GM12878 (cell line): Measurements from ENCODE around the gene SYF2. TPM values are rescaled to one million over a fixed set of nuclear protein-coding genes. Genes with fewer than 3 reads are reported as not detected.
"Not testable (repeated sequence)": the region's sequence is repeated elsewhere in the genome, so short reads cannot be mapped to it uniquely, and the experiment has no call there.

Experiments
- ATAC-seq: fragments of 200-7000 bp; cut with Tn5 transposase; 3 replicates; pipeline ENCODE4 v1.9.1; 2020; ENCODE audit warnings: mild to moderate bottlenecking, moderate library complexity
- BruUV-seq: library from RNA; stranded (reverse); fragments of 400-500 nt; replicated peaks from 2 replicates; lab custom pipeline; 2021; lab: Mats Ljungman, UMichigan
- CTCF ChIA-PET: fragments of 300-600 bp; sonication (Branson Sonifier 250); formaldehyde crosslinking; extraction: SDS; loops from one replicate; lab custom pipeline; 2021; ENCODE audit warnings: inconsistent platforms; lab: Yijun Ruan, JAX
- POLR2A ChIA-PET: fragments of 350-600 bp; formaldehyde crosslinking; extraction: SDS; loops from one replicate; lab custom pipeline; 2021; ENCODE audit warnings: inconsistent platforms; lab: Charles Lee
- RAD21 ChIA-PET: fragments of 300-600 bp; sonication (Branson Sonifier 250); formaldehyde crosslinking; loops from one replicate; lab custom pipeline; 2023; ENCODE audit warnings: antibody characterized with exemption; ENCODE audit not compliant: unreplicated experiment; lab: Charles Lee
- SMC1A ChIA-PET: fragments of 300-600 bp; sonication (Branson Sonifier 250); formaldehyde crosslinking; loops from one replicate; lab custom pipeline; 2023; ENCODE audit not compliant: unreplicated experiment, uncharacterized antibody; lab: Charles Lee
- DNase-seq: peaks from one replicate; pipeline ENCODE4 v3.0.0-alpha.2; 2011; ENCODE audit warnings: low read depth, low spot score
- FAIRE-seq: peaks from 3 replicates; lab custom pipeline; 2011; peaks lifted over from hg19 to GRCh38; lab: Jason Lieb, UNC
- H2AFZ ChIP-seq: 2 replicates; pipeline ENCODE4 v1.6.0; 2011; ENCODE audit warnings: low read depth, low read length, control low read depth; ENCODE audit not compliant: control insufficient read depth
- H3K27ac ChIP-seq: 2 replicates; pipeline ENCODE4 v1.5.1; 2011; ENCODE audit warnings: control low read depth; ENCODE audit not compliant: control insufficient read depth, insufficient read depth
- H3K27me3 ChIP-seq, 2 experiments: replicated peaks in 1 of 2; 2 replicates each; pipeline versions ENCODE4 v1.6.0 to v1.6.1; 2011; ENCODE audit warnings: low read length in 1 of 2; ENCODE audit not compliant: control insufficient read depth in 2 of 2, insufficient read depth in 2 of 2
- H3K36me3 ChIP-seq, 2 experiments: 2 replicates each; pipeline ENCODE4 v1.5.1; 2011; ENCODE audit warnings: low read length in 1 of 2; ENCODE audit not compliant: control insufficient read depth in 2 of 2, insufficient read depth in 2 of 2
- H3K4me1 ChIP-seq: 2 replicates; pipeline ENCODE4 v1.6.1; 2011; ENCODE audit warnings: mild to moderate bottlenecking, low read length, moderate library complexity, mixed read lengths; ENCODE audit not compliant: control insufficient read depth, insufficient read depth
- H3K4me2 ChIP-seq: 2 replicates; pipeline ENCODE4 v1.6.0; 2011; ENCODE audit warnings: control low read depth; ENCODE audit not compliant: control insufficient read depth, insufficient read depth
- H3K4me3 ChIP-seq: fragments of 200-600 bp; sonication (generic); 2 replicates; pipeline ENCODE4 v1.5.1; 2016
- H3K79me2 ChIP-seq: 2 replicates; pipeline ENCODE4 v1.6.0; 2011; ENCODE audit warnings: low read length; ENCODE audit not compliant: control insufficient read depth, insufficient read depth
- H3K9ac ChIP-seq: 2 replicates; pipeline ENCODE4 v1.8.0; 2011; ENCODE audit warnings: low read length, control low read depth, mixed read lengths; ENCODE audit not compliant: control insufficient read depth, insufficient read depth
- H3K9me3 ChIP-seq: replicated peaks from 3 replicates; pipeline ENCODE4 v1.5.1; 2011; ENCODE audit warnings: mild to moderate bottlenecking, low read length; ENCODE audit not compliant: control insufficient read depth, insufficient read depth
- H4K20me1 ChIP-seq: 2 replicates; pipeline ENCODE4 v1.6.0; 2011; ENCODE audit not compliant: control insufficient read depth, insufficient read depth
- ELK1 ChIP-seq: IDR thresholded peaks from 2 replicates; pipeline ENCODE4 v1.6.1; 2012; ENCODE audit warnings: low read depth, low read length, improper control_type of control experiment
- ETV6 ChIP-seq, 2 experiments: fragments of 450-650 bp in 1 of 2; IDR thresholded peaks in 1 of 2; conservative IDR thresholded peaks in 1 of 2; 2 replicates each; pipeline ENCODE4 v1.6.1; 2014; ENCODE audit warnings: antibody characterized with exemption in 1 of 2, borderline replicate concordance in 1 of 2, low read depth in 1 of 2, mild to moderate bottlenecking in 1 of 2, moderate library complexity in 1 of 2
- FOXK2 ChIP-seq: fragments of 450-650 bp; IDR thresholded peaks from 2 replicates; pipeline ENCODE4 v1.6.1; 2017; ENCODE audit warnings: mild to moderate bottlenecking, moderate library complexity
- NFIC ChIP-seq: IDR thresholded peaks from 2 replicates; pipeline ENCODE4 v1.6.1; 2012; ENCODE audit warnings: low read depth, mild to moderate bottlenecking, inconsistent platforms, low read length, moderate library complexity
- POLR2AphosphoS2 ChIP-seq: IDR thresholded peaks from 2 replicates; pipeline ENCODE4 v1.6.1; 2011; ENCODE audit warnings: low read depth, mild to moderate bottlenecking, low read length, improper control_type of control experiment, moderate library complexity
- RBBP5 ChIP-seq: fragments of 200-600 bp; sonication (generic); conservative IDR thresholded peaks from 2 replicates; pipeline ENCODE4 v1.6.1; 2016
- SUPT20H ChIP-seq: IDR thresholded peaks from 2 replicates; pipeline ENCODE4 v1.6.1; 2011; ENCODE audit warnings: low read depth, mild to moderate bottlenecking, low read length, moderate library complexity, borderline replicate concordance; ENCODE audit not compliant: control insufficient read depth
- WGBS: methylation state at CpG from one replicate; pipeline ENCODE4 v1.1.6; 2016; ENCODE audit warnings: low lambda C conversion rate; ENCODE audit not compliant: insufficient replicate concordance, insufficient coverage; ENCODE audit errors: missing lambda C conversion rate; 5-methylcytosine and 5-hydroxymethylcytosine counted together
- in situ Hi-C: fragments of 300-500 bp; cut with MboI; formaldehyde crosslinking; loops from 9 replicates; pipeline ENCODE4 v1.14.3; 2018; ENCODE audit warnings: mixed read lengths
- intact Hi-C: fragments of 100-400 bp; cut with micrococcal nuclease; formaldehyde crosslinking; loops from one replicate; pipeline ENCODE4 v1.14.2; 2022; ENCODE audit not compliant: unreplicated experiment
- polyA plus RNA-seq, 11 experiments: library from polyadenylated mRNA; depleted of rRNA in 4 of 11; unstranded in 6 of 11; stranded (reverse) in 5 of 11; fragments of >200 nt; fragmentation: Nextera tagmentation in 4 of 11; fragmentation: Illumina TruSeq in 1 of 11; extraction: Ambion mirVana in 4 of 11; extraction: Trizol in 1 of 11; gene quantifications; 1 replicate in 1 of 11; 2 replicates in 10 of 11; pipeline versions ENCODE4 v1.2.1 to v1.2.3, GENCODE V29; 2011 to 2016; ENCODE audit warnings: inconsistent platforms in 2 of 11, missing spikeins in 2 of 11, low read depth in 1 of 11
- total RNA-seq, 4 experiments: library from RNA; depleted of rRNA in 3 of 4; stranded (reverse); fragments of >200 nt in 3 of 4; fragmentation: Illumina TruSeq in 1 of 4; extraction: Trizol in 1 of 4; gene quantifications; 2 replicates each; pipeline versions ENCODE4 v1.2.1 to v1.2.3, GENCODE V29; 2013 to 2021
- TF ChIP-seq, protein P1 (sequence below): fragments of 450-650 bp; IDR thresholded peaks from 2 replicates; pipeline ENCODE4 v1.6.1; 2018; ENCODE audit warnings: borderline replicate concordance, mild to moderate bottlenecking; ENCODE audit not compliant: partially characterized antibody
- TF ChIP-seq, protein P2 (sequence below): fragments of 450-650 bp; conservative IDR thresholded peaks from 2 replicates; pipeline ENCODE4 v1.6.1; 2017; ENCODE audit warnings: mild to moderate bottlenecking, moderate library complexity

SYF2 gene
- total and polyA plus RNA-seq, 10 of the 15 experiments (the other 5 are each of a cell fraction or from before 2014, with no cell fraction given): 20.3 to 70.5 (median 35.3) TPM

DNA sequence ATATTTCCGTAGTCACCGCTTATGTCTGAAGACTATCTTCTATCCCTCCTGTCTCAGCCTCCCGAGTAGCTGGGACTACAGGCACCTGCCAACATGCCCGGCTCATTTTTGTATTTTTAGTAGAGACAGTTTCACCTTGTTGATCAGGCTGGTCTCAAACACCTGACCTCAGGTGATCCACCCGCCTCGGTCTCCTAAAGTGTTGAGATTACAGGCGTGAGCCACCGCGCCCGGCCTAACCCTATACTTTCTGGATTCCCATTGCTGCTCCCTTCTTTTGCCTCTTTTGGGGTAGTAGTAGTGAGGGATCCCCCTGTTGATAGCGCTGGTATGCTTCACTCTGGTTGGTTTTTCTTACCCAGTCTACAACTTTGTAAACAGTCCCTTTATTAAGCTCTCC lies 5.7 kb upstream of the SYF2 start:
- H3K79me2 ChIP-seq: peaks cover 19% of the 10 kb centered on the region
- peaks cover 19% of the 10 kb centered on the region for H3K4me1 ChIP-seq
- no peaks in the 10 kb centered on the region for H3K9me3 ChIP-seq
- H3K27me3 ChIP-seq: no peaks in the 10 kb centered on the region
- intact Hi-C loops (no loop called here), in situ Hi-C loops (loop anchor here (5.0 to 25.0 kb wide), 2 partner anchors 574 to 1451 kb away; partner anchors contain the start of genes LYPLA2 and PITHD1)
- H3K27ac ChIP-seq: peak overlapping the region; percentile 12; the same call in 1 of the 2 replicates
- SMC1A ChIA-PET: no interaction called here
- CTCF ChIA-PET: interaction anchor here (0.7 kb wide), 1 partner anchor 129 kb away, joined by 3 read pairs; no protein-coding TSS in a partner anchor
- no peak overlapping the region for H3K9ac ChIP-seq
- DNase-seq (no peak), ATAC-seq (no peak), FAIRE-seq (no peak)
- H3K36me3 ChIP-seq: peaks cover 0 to 9% of the 10 kb centered on the region in 2 experiments; a peak in 2 of 4 replicates
- BruUV-seq: no TSS peak
- no peaks in the 10 kb centered on the region for H4K20me1 ChIP-seq
- POLR2A ChIA-PET: no interaction called here
- H3K4me3 ChIP-seq: no peak overlapping the region
- H2AFZ ChIP-seq: no peak overlapping the region
- WGBS: 91% methylated on average over 11 of the region's 11 CpGs
- RAD21 ChIA-PET: no interaction called here
- H3K4me2 ChIP-seq: no peak overlapping the region
- TF ChIP-seq POLR2AphosphoS2 (no peak), SUPT20H (no peak), ETV6 (conservative IDR thresholded peaks at IDR 0.05 in 1 of 2, IDR thresholded peaks at IDR 0.05 in 1 of 2; ENCODE audit: borderline replicate concordance in 1 of 2, low read depth in 1 of 2) (no peak), NFIC (no peak), FOXK2 (no peak), RBBP5 (no peak), ELK1 (no peak)
- TF ChIP-seq, protein P1, sequence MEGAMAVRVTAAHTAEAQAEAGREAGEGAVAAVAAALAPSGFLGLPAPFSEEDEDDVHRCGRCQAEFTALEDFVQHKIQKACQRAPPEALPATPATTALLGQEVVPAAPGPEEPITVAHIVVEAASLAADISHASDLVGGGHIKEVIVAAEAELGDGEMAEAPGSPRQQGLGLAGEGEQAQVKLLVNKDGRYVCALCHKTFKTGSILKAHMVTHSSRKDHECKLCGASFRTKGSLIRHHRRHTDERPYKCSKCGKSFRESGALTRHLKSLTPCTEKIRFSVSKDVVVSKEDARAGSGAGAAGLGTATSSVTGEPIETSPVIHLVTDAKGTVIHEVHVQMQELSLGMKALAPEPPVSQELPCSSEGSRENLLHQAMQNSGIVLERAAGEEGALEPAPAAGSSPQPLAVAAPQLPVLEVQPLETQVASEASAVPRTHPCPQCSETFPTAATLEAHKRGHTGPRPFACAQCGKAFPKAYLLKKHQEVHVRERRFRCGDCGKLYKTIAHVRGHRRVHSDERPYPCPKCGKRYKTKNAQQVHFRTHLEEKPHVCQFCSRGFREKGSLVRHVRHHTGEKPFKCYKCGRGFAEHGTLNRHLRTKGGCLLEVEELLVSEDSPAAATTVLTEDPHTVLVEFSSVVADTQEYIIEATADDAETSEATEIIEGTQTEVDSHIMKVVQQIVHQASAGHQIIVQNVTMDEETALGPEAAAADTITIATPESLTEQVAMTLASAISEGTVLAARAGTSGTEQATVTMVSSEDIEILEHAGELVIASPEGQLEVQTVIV: no peak
- TF ChIP-seq, protein P2, sequence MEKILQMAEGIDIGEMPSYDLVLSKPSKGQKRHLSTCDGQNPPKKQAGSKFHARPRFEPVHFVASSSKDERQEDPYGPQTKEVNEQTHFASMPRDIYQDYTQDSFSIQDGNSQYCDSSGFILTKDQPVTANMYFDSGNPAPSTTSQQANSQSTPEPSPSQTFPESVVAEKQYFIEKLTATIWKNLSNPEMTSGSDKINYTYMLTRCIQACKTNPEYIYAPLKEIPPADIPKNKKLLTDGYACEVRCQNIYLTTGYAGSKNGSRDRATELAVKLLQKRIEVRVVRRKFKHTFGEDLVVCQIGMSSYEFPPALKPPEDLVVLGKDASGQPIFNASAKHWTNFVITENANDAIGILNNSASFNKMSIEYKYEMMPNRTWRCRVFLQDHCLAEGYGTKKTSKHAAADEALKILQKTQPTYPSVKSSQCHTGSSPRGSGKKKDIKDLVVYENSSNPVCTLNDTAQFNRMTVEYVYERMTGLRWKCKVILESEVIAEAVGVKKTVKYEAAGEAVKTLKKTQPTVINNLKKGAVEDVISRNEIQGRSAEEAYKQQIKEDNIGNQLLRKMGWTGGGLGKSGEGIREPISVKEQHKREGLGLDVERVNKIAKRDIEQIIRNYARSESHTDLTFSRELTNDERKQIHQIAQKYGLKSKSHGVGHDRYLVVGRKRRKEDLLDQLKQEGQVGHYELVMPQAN: no peak

- ChIA-PET SMC1A (interaction anchor here (0.6 kb wide), 1 partner anchor 18 kb away, joined by 3 read pairs; no protein-coding TSS in a partner anchor), CTCF (interaction anchor here (0.6 to 1.6 kb wide), 2 partner anchors 9 to 214 kb away, joined by 3 to 5 read pairs; no protein-coding TSS in a partner anchor)
- in situ Hi-C loops: loop anchor here (5.0 to 25.0 kb wide), 2 partner anchors 576 to 1449 kb away; partner anchors contain the start of genes LYPLA2 and PITHD1
Observed at GRCh38 chr1:25236261-25236660, 4.0 kb upstream of the SYF2 start.

More at GRCh38 chr1:25236261-25236660, 4.0 kb upstream of the SYF2 start:
- DNase-seq, intact Hi-C loops, BruUV-seq, H3K27me3 ChIP-seq, H3K9me3 ChIP-seq, H3K36me3 ChIP-seq, H4K20me1 ChIP-seq, H2AFZ ChIP-seq, FAIRE-seq, ATAC-seq: not testable (repeated sequence)
- H3K4me3 ChIP-seq: peak overlapping the region; percentile 37
- peak overlapping the region; percentile 45 for H3K9ac ChIP-seq
- ChIA-PET RAD21 (interaction anchor here (0.9 kb wide), 1 partner anchor 9 kb away, joined by 3 read pairs; no protein-coding TSS in a partner anchor), POLR2A (interaction anchor here (1.2 kb wide), 1 partner anchor 9 kb away, joined by 3 read pairs; no protein-coding TSS in a partner anchor)
- H3K79me2 ChIP-seq: peaks cover 32% of the 10 kb centered on the region
- H3K4me2 ChIP-seq: peak overlapping the region; percentile 85
- H3K27ac ChIP-seq: peak overlapping the region; percentile 76
- peaks cover 21% of the 10 kb centered on the region for H3K4me1 ChIP-seq
- WGBS: 14% methylated on average over 7 of the region's 7 CpGs
